Measurements from ENCODE around the gene PPP1R14D. TPM values are rescaled to one million over a fixed set of nuclear protein-coding genes. Genes with fewer than 3 reads are reported as not detected.

Gene PPP1R14D
- total RNA-seq, 6 experiments from 2014 or later = not detected

DNA sequence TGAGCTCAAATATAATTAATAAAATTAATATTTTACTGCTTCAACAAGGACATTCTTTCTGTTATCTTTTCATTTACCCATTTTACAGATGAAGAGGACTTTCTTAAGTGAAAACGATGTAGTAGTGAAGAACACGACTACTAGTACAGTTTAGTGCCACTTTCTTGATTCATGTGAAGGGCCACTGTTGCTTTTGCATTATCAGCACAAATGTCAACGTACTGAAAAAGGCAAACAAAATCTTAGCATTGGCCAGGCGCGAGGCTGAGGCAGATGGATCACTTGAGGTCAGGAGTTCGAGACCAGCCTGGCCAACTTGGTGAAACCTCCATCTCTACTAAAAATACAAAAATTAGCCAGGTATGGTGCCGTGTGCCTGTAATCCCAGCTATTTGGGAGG is 9.5 kb downstream of the PPP1R14D start:
- DNase-seq (no peak), ATAC-seq (no peak)
- Histone ChIP-seq H3K4me3 (no peak overlapping the region), H3K4me1 (no peaks in the 10 kb centered on the region), H3K27me3 (no peaks in the 10 kb centered on the region), H3K27ac (no peak overlapping the region), H3K36me3 (peaks cover 0 to 3% (median under 1%) of the 10 kb centered on the region in 4 donors), H3K9me3 (no peaks in the 10 kb centered on the region)
- intact Hi-C loops (cut with DNase I) = no loop called here
- WGBS (ENCODE audit: insufficient coverage, low coverage, low lambda C conversion rate, missing lambda C conversion rate) = 54% methylated on average over 7 of the region's 7 CpGs
- TF ChIP-seq, protein P1, sequence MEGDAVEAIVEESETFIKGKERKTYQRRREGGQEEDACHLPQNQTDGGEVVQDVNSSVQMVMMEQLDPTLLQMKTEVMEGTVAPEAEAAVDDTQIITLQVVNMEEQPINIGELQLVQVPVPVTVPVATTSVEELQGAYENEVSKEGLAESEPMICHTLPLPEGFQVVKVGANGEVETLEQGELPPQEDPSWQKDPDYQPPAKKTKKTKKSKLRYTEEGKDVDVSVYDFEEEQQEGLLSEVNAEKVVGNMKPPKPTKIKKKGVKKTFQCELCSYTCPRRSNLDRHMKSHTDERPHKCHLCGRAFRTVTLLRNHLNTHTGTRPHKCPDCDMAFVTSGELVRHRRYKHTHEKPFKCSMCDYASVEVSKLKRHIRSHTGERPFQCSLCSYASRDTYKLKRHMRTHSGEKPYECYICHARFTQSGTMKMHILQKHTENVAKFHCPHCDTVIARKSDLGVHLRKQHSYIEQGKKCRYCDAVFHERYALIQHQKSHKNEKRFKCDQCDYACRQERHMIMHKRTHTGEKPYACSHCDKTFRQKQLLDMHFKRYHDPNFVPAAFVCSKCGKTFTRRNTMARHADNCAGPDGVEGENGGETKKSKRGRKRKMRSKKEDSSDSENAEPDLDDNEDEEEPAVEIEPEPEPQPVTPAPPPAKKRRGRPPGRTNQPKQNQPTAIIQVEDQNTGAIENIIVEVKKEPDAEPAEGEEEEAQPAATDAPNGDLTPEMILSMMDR (IDR thresholded peaks at IDR 0.05) = no peak
- TF ChIP-seq POLR2A (IDR thresholded peaks at IDR 0.05) = no peak

DNA sequence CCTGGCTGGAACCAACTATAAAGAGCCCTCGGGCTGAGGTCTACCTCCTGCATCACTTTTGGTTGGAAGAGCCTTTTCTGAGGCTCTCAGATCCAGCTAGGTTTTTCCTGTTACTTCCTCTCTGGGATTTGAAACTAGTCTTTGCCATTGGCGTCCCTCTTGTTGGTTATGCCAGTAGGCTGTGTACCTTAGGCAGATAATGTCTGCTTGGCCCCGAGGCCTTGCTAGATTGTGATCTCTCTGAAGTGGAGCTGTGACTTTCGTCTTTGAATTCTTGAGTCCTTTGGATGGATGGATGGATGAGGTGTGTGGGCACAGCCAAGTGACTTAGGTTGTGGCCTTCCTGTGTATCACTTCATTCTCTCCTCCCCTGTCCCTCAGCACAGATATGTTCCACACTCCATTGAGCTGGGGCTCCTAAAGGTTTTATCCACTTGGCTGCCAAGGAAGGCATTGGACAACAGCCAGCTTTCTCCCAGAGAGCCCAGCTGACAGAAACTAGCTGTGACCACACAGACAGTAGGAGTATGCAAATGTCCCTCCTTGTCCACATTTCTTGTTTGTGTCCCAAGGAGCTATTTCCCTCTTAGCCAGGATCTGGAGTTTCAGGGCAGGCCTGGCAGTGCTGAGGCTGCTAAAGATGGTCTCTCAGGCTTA is 13.3 kb downstream of the PPP1R14D start:
- H3K27me3 ChIP-seq = no peaks in the 10 kb centered on the region
- ATAC-seq (peak; percentile 27 to 40 (median 30)), DNase-seq (no peak)
- 89% methylated on average over 4 of the region's 4 CpGs for WGBS (ENCODE audit: insufficient coverage, low coverage, low lambda C conversion rate, missing lambda C conversion rate)
- no peak overlapping the region for H3K4me3 ChIP-seq
- peaks cover 0 to 23% (median 2%) of the 10 kb centered on the region in 4 donors for H3K36me3 ChIP-seq
- no peak overlapping the region for H3K27ac ChIP-seq
- intact Hi-C loops (cut with DNase I) = no loop called here
- no peak for TF ChIP-seq POLR2A (IDR thresholded peaks at IDR 0.05)
- no peaks in the 10 kb centered on the region for H3K9me3 ChIP-seq
- H3K4me1 ChIP-seq = no peaks in the 10 kb centered on the region

DNA sequence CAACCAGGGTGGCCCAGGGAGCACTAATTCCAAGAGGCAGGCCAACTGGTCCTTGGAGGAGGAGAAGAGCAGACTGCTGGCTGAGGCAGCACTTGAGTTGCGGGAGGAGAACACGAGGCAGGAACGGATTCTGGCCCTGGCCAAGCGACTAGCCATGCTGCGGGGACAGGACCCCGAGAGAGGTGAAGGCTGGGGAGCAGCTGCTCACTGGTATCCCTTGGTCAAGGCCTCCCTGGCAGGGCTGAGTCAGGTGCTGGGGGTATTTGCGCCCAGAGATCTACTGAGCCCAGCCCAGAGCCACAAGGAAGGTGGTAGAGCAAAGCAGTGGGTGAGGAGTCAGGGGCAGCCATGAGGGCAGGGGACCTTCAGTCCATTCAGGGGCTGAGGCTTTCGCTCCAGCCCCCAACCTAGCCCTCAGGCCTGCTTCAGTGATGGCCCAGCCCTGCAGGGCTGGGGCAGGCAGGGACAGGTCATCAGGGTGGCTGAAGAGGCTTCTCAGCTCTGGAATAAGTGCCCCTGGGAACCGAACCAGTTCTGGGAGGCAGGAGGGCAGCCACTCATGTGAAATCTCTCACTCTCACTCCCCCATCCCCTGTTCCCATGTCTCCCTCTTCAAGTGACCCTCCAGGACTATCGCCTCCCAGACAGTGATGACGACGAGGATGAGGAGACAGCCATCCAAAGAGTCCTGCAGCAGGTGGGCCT is 15.6 kb downstream of the PPP1R14D start:
- Histone ChIP-seq H3K4me3 (no peak overlapping the region), H3K27me3 (no peaks in the 10 kb centered on the region), H3K27ac (no peak overlapping the region), H3K36me3 (peaks cover 0 to 23% (median 2%) of the 10 kb centered on the region in 4 donors), H3K4me1 (peaks cover 0 to 15% (median 3%) of the 10 kb centered on the region in 4 donors), H3K9me3 (no peaks in the 10 kb centered on the region)
- TF ChIP-seq, protein P1 (IDR thresholded peaks at IDR 0.05) = no peak
- no peak for TF ChIP-seq POLR2A (IDR thresholded peaks at IDR 0.05)
- ATAC-seq = no peak
- no CpG with 5 or more reads among the region's 12 CpGs for WGBS (ENCODE audit: insufficient coverage, low coverage, low lambda C conversion rate, missing lambda C conversion rate)
- no peak for DNase-seq
- intact Hi-C loops (cut with DNase I) = no loop called here

DNA sequence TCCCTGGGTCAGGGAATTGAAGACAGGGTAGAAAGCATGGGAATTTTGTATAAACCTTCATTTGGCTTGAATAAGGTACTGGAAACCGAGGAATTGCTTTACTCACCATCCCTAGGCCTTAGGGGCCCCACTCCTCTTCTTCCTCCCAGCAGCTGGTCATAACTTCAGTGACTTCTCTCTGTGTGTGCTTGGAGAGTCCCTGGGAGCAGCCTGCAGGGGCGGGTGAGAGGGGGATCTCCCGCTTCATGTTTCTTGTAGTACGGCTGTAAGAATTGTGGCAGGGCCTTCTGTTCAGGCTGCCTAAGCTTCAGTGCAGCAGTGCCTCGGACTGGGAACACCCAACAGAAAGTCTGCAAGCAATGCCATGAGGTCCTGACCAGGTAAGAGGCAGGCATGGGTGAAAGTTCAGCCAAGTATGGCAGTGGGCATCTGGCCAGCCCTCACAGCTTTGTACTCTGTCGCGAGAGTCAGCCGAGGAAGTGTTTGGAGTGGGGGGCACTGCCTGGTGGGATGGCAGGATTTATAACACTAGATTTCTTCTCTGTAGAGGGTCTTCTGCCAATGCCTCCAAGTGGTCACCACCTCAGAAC is 19.6 kb downstream of the PPP1R14D start:
- DNase-seq = peak in 2 of 3 donors; percentile 32 to 60
- Histone ChIP-seq H3K27ac (no peak overlapping the region), H3K4me3 (no peak overlapping the region), H3K9me3 (no peaks in the 10 kb centered on the region), H3K36me3 (peaks cover 0 to 18% (median under 1%) of the 10 kb centered on the region in 4 donors), H3K4me1 (peaks cover 0 to 16% (median 5%) of the 10 kb centered on the region in 4 donors), H3K27me3 (no peaks in the 10 kb centered on the region)
- intact Hi-C loops (cut with DNase I) = no loop called here
- 51% methylated on average over 7 of the region's 8 CpGs for WGBS (ENCODE audit: insufficient coverage, low coverage, low lambda C conversion rate, missing lambda C conversion rate)
- ATAC-seq = no peak
- no peak for TF ChIP-seq POLR2A (IDR thresholded peaks at IDR 0.05)
- TF ChIP-seq, protein P1 (IDR thresholded peaks at IDR 0.05) = no peak
